ENCODE measurements around the gene PXK. TPM values are rescaled to one million over a fixed set of nuclear protein-coding genes. Genes with fewer than 3 reads are reported as not detected.
"Not testable (repeated sequence)": the region's sequence is repeated elsewhere in the genome, so short reads cannot be mapped to it uniquely, and the experiment has no call there.

The PXK gene
- total RNA-seq, 1 donor from 2014 or later = 29.8 TPM

DNA sequence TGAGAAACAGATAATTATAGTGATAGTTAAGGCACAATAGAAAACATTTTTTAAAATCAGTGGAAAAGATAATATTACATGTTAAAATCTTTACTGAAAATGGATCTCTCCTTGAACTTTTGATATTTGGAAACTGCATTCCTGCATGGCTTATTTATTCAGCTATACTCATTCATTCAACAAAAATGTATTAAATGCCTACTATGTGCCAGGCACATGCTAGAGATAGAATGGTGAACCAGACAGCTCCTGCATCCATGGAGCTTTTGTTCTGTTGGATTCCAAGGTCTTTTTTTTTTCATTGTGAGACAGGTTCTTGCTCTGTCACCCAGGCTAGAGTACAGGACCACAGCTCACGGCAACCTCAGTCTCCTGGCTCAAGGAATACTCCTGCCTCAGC, 4.5 kb downstream of the PXK start:
- intact Hi-C loops (cut with DNase I) = loop anchor here (10.0 kb wide), 1 partner anchor 68 kb away; no protein-coding TSS in a partner anchor
- H3K4me3 ChIP-seq = no peak overlapping the region
- no peaks in the 10 kb centered on the region for H3K36me3 ChIP-seq
- TF ChIP-seq, protein P1, sequence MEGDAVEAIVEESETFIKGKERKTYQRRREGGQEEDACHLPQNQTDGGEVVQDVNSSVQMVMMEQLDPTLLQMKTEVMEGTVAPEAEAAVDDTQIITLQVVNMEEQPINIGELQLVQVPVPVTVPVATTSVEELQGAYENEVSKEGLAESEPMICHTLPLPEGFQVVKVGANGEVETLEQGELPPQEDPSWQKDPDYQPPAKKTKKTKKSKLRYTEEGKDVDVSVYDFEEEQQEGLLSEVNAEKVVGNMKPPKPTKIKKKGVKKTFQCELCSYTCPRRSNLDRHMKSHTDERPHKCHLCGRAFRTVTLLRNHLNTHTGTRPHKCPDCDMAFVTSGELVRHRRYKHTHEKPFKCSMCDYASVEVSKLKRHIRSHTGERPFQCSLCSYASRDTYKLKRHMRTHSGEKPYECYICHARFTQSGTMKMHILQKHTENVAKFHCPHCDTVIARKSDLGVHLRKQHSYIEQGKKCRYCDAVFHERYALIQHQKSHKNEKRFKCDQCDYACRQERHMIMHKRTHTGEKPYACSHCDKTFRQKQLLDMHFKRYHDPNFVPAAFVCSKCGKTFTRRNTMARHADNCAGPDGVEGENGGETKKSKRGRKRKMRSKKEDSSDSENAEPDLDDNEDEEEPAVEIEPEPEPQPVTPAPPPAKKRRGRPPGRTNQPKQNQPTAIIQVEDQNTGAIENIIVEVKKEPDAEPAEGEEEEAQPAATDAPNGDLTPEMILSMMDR (IDR thresholded peaks at IDR 0.05) = no peak
- DNase-seq = no peak
- ATAC-seq = no peak
- H3K9me3 ChIP-seq = no peaks in the 10 kb centered on the region
- H3K4me1 ChIP-seq = peaks cover 27% of the 10 kb centered on the region
- no peaks in the 10 kb centered on the region for H3K27me3 ChIP-seq
- no peak overlapping the region for H3K27ac ChIP-seq

DNA sequence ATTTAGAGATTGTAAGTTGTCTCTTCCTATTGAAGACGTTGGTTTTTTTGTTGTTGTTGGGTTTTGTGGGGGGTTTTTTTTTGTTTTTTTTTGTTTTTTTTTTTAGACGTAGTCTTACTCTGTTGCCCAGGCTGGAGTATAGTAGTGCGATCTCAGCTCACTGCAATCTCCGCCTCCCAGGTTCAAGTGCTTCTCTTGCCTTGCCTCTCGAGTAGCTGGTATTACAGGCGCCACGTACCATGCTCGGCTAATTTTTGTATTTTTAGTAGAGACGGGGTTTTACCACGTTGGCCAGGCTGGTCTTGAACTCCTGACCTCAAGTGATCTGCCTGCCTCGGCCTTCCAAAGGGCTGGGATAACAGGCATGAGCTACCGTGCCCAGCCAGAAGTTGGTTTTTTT, 6.5 kb downstream of the PXK start:
- ATAC-seq, H3K4me3 ChIP-seq, H3K9me3 ChIP-seq, H3K36me3 ChIP-seq, H3K27ac ChIP-seq, DNase-seq, H3K27me3 ChIP-seq: not testable (repeated sequence)
- peaks cover 18% of the 10 kb centered on the region for H3K4me1 ChIP-seq
- intact Hi-C loops (cut with DNase I) = loop anchor here (10.0 kb wide), 1 partner anchor 66 kb away; no protein-coding TSS in a partner anchor

DNA sequence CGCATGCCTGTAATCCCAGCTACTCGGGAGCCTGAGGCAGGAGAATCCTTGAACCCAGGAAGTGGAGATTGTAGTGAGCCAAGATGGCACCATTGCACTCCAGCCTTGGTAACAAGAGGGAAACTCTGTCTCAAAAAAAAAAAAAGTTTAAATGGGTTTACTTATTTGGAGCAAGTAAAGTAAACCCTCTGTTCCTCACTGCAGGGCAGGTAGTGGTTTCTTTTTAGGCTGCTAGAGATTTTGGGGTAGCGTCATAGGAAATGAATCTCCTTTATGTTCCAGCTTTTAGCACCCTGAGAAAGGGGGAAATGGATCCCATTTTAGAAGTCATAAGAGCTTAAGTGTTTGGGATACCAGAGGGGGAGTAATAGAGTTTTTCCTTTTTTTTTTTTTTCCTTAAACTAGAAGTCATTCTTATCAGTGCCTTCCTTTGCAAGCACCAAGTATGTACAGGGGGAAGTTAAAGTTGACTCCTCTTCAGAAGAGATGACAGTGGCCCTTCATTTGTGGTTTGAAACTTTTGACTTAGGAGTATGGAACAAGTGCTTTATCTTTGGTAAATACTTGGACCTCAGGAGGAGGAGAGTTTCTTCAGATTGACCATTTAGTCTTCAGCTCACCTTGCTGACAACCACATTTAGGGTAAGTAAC, 8.0 kb downstream of the PXK start:
- TF ChIP-seq, protein P1 (IDR thresholded peaks at IDR 0.05) = no peak
- intact Hi-C loops (cut with DNase I) = no loop called here
- DNase-seq = no peak
- no peak for ATAC-seq
- no peaks in the 10 kb centered on the region for H3K27me3 ChIP-seq
- H3K36me3 ChIP-seq = no peaks in the 10 kb centered on the region
- no peak overlapping the region for H3K27ac ChIP-seq
- no peaks in the 10 kb centered on the region for H3K9me3 ChIP-seq
- peaks cover 8% of the 10 kb centered on the region for H3K4me1 ChIP-seq
- no peak overlapping the region for H3K4me3 ChIP-seq

DNA sequence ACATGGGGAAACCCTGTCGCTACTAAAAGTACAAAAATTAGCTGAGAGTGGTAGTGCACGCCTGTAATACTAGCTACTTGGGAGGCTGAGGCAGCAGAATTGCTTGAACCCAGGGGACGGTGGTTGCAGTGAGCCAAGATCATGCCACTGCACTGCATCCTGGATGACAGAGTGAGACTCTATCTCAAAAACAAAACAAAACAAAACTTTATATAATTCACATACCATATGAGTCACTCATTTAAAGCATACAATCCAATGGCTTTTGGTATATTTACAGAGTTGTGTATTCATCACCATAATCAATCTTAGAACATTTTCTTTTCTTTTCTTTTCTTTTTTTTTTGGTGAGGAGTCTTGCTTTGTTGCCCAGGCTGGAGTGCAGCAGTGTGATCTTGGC, 8.7 kb downstream of the PXK start:
- H3K9me3 ChIP-seq = no peaks in the 10 kb centered on the region
- DNase-seq (no peak), ATAC-seq (no peak)
- H3K36me3 ChIP-seq = no peaks in the 10 kb centered on the region
- H3K4me3 ChIP-seq = no peak overlapping the region
- intact Hi-C loops (cut with DNase I) = no loop called here
- TF ChIP-seq, protein P1 (IDR thresholded peaks at IDR 0.05) = no peak
- H3K27me3 ChIP-seq = no peaks in the 10 kb centered on the region
- no peak overlapping the region for H3K27ac ChIP-seq
- H3K4me1 ChIP-seq = peaks cover under 1% of the 10 kb centered on the region

DNA sequence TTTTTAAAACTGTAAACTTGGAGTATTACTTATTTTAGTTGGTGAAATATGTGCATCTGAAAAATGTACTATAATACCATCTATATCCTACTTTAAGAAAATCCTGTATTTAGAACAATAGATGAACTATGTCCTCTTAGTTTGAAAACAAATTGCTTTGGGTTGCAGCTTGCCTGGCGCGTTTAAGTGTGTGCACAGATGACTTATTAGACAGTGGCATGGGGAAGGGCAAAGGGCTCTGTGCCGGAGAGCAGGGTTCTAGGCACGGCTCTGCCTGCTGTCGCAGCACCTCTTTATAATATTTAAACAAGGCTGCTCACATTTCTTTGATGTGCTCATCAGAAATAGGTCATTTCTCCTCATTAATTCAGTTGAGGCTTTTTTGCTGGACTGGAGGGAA, 10.0 kb downstream of the PXK start:
- TF ChIP-seq, protein P1 (IDR thresholded peaks at IDR 0.05) = no peak
- Histone ChIP-seq H3K4me3 (no peak overlapping the region), H3K36me3 (no peaks in the 10 kb centered on the region), H3K4me1 (no peaks in the 10 kb centered on the region), H3K9me3 (no peaks in the 10 kb centered on the region), H3K27me3 (no peaks in the 10 kb centered on the region), H3K27ac (no peak overlapping the region)
- DNase-seq (no peak), ATAC-seq (no peak)
- intact Hi-C loops (cut with DNase I) = no loop called here

DNA sequence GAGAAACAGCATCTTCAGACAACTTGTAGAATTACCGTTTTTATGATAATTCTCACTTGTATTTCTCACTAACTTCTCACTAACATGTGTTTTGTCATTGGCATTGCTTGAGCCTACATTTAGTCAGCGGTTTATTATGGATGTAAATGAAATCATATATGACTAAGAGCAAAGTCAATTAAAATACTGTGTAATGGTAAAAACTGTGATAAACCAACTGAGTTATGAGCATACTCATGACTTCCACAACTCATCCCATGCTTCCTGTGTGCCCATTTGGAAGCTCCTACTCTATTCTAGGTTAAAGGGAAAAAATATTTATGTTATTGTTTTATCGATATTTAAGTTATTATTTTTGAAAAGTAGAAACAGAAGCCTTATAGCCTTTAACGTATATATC, 12.8 kb downstream of the PXK start:
- no peak for ATAC-seq
- H3K4me1 ChIP-seq = peaks cover 4% of the 10 kb centered on the region

More for the DNA sequence above, 12.8 kb downstream of the PXK start:
- intact Hi-C loops (cut with DNase I) = no loop called here
- H3K4me3 ChIP-seq = no peak overlapping the region
- DNase-seq = no peak
- H3K9me3 ChIP-seq = no peaks in the 10 kb centered on the region
- no peaks in the 10 kb centered on the region for H3K27me3 ChIP-seq
- peaks cover 9% of the 10 kb centered on the region for H3K36me3 ChIP-seq
- TF ChIP-seq, protein P1 (IDR thresholded peaks at IDR 0.05) = no peak
- H3K27ac ChIP-seq = no peak overlapping the region

Measured in upper lobe of right lung (tissue), 1 donor.